SJSA1 (cell line): Measurements from ENCODE around the gene LRRC37B. TPM values are rescaled to one million over a fixed set of nuclear protein-coding genes. Genes with fewer than 3 reads are reported as not detected.
"Not testable (repeated sequence)": the region's sequence is repeated elsewhere in the genome, so short reads cannot be mapped to it uniquely, and the experiment has no call there.

Experiments
- DNase-seq, 2 experiments: peaks; one replicate each; pipeline ENCODE4 v3.0.0-alpha.2; 2015 to 2020; ENCODE audit warnings: low spot score in 2 of 2, low read depth in 1 of 2
- H3K27ac ChIP-seq: fragments of 250-450 bp; sonication (Bioruptor Pico); 2 replicates; pipeline ENCODE4 v1.5.1; 2020; ENCODE audit warnings: mild to moderate bottlenecking, moderate library complexity
- H3K27me3 ChIP-seq: fragments of 250-450 bp; sonication (Bioruptor Pico); replicated peaks from 2 replicates; pipeline ENCODE4 v1.5.1; 2020; ENCODE audit warnings: mild to moderate bottlenecking, moderate library complexity
- H3K36me3 ChIP-seq: fragments of 250-450 bp; sonication (Bioruptor Pico); 2 replicates; pipeline ENCODE4 v1.5.1; 2020; ENCODE audit warnings: mild to moderate bottlenecking
- H3K4me1 ChIP-seq: fragments of 250-450 bp; sonication (Bioruptor Pico); replicated peaks from 2 replicates; pipeline ENCODE4 v1.6.1; 2021; ENCODE audit warnings: mild to moderate bottlenecking
- H3K4me3 ChIP-seq: fragments of 250-450 bp; sonication (Bioruptor Pico); 2 replicates; pipeline ENCODE4 v1.5.1; 2020; ENCODE audit warnings: mild to moderate bottlenecking
- H3K9me3 ChIP-seq: fragments of 250-450 bp; sonication (Bioruptor Pico); replicated peaks from 2 replicates; pipeline ENCODE4 v1.5.1; 2020; ENCODE audit warnings: mild to moderate bottlenecking
- total RNA-seq: library from RNA; depleted of rRNA; stranded (reverse); fragments of >200 nt; shearing (Covaris generic); gene quantifications from 2 replicates; pipeline ENCODE4 v1.2.3, GENCODE V29; 2014

LRRC37B gene
- total RNA-seq, 1 experiment from 2014 or later, result 5.6 TPM

- not testable (repeated sequence) for DNase-seq, H3K9me3 ChIP-seq, H3K4me3 ChIP-seq, H3K36me3 ChIP-seq, H3K27me3 ChIP-seq, H3K4me1 ChIP-seq, H3K27ac ChIP-seq
These were observed 50.4 kb downstream of the LRRC37B start for GRCh38 chr17:32057460-32058105.

GRCh38 chr17:32060695-32061094, 53.5 kb downstream of the LRRC37B start:
- not testable (repeated sequence) for H3K4me3 ChIP-seq, H3K9me3 ChIP-seq, H3K4me1 ChIP-seq, DNase-seq, H3K27ac ChIP-seq, H3K27me3 ChIP-seq, H3K36me3 ChIP-seq

GRCh38 chr17:32061840-32062239, 54.7 kb downstream of the LRRC37B start:
- DNase-seq, H3K27me3 ChIP-seq, H3K27ac ChIP-seq, H3K36me3 ChIP-seq, H3K9me3 ChIP-seq, H3K4me1 ChIP-seq, H3K4me3 ChIP-seq: not testable (repeated sequence)

- not testable (repeated sequence) for H3K4me3 ChIP-seq, H3K36me3 ChIP-seq, H3K9me3 ChIP-seq, H3K27ac ChIP-seq, H3K27me3 ChIP-seq, H3K4me1 ChIP-seq
- peak; percentile 63 to 86 for DNase-seq
These were observed 56.9 kb downstream of the LRRC37B start for GRCh38 chr17:32064091-32064490.

GRCh38 chr17:32066123-32066680, 59.0 kb downstream of the LRRC37B start:
- H3K36me3 ChIP-seq, H3K27me3 ChIP-seq: not testable (repeated sequence)

GRCh38 chr17:32066863-32067642, 59.9 kb downstream of the LRRC37B start:
- H3K9me3 ChIP-seq, DNase-seq: not testable (repeated sequence)

More at GRCh38 chr17:32066123-32066680, 59.0 kb downstream of the LRRC37B start:
- not testable (repeated sequence) for H3K27ac ChIP-seq, H3K4me1 ChIP-seq, H3K4me3 ChIP-seq, H3K9me3 ChIP-seq, DNase-seq

GRCh38 chr17:32069067-32069466, 61.9 kb downstream of the LRRC37B start:
- not testable (repeated sequence) for H3K4me3 ChIP-seq, H3K9me3 ChIP-seq, H3K27me3 ChIP-seq, H3K36me3 ChIP-seq, H3K27ac ChIP-seq, DNase-seq, H3K4me1 ChIP-seq

More at GRCh38 chr17:32066863-32067642, 59.9 kb downstream of the LRRC37B start:
- H3K4me3 ChIP-seq, H3K27me3 ChIP-seq, H3K27ac ChIP-seq, H3K4me1 ChIP-seq, H3K36me3 ChIP-seq: not testable (repeated sequence)

- DNase-seq, result peak in 1 of 2 experiments; percentile 51
- H3K4me3 ChIP-seq, H3K27ac ChIP-seq, H3K36me3 ChIP-seq, H3K9me3 ChIP-seq, H3K27me3 ChIP-seq, H3K4me1 ChIP-seq: not testable (repeated sequence)
These were observed 64.8 kb downstream of the LRRC37B start for GRCh38 chr17:32071961-32072360.

GRCh38 chr17:32073131-32073530, 65.9 kb downstream of the LRRC37B start:
- not testable (repeated sequence) for H3K27ac ChIP-seq, DNase-seq

GRCh38 chr17:32079753-32080152, 72.6 kb downstream of the LRRC37B start:
- H3K4me1 ChIP-seq, H3K27me3 ChIP-seq, H3K36me3 ChIP-seq, H3K27ac ChIP-seq, DNase-seq, H3K4me3 ChIP-seq, H3K9me3 ChIP-seq: not testable (repeated sequence)

More at GRCh38 chr17:32073131-32073530, 65.9 kb downstream of the LRRC37B start:
- H3K36me3 ChIP-seq, H3K27me3 ChIP-seq, H3K4me3 ChIP-seq, H3K4me1 ChIP-seq, H3K9me3 ChIP-seq: not testable (repeated sequence)

GRCh38 chr17:32083550-32083979, 76.4 kb downstream of the LRRC37B start:
- H3K27ac ChIP-seq, DNase-seq, H3K27me3 ChIP-seq, H3K4me3 ChIP-seq, H3K4me1 ChIP-seq, H3K36me3 ChIP-seq, H3K9me3 ChIP-seq: not testable (repeated sequence)

GRCh38 chr17:32084003-32084941, 77.1 kb downstream of the LRRC37B start:
- H3K9me3 ChIP-seq, H3K4me1 ChIP-seq, H3K27ac ChIP-seq, H3K4me3 ChIP-seq, H3K27me3 ChIP-seq, DNase-seq, H3K36me3 ChIP-seq: not testable (repeated sequence)

GRCh38 chr17:32084942-32085829, 78.0 kb downstream of the LRRC37B start:
- not testable (repeated sequence) for H3K36me3 ChIP-seq, H3K9me3 ChIP-seq, H3K27ac ChIP-seq, H3K4me1 ChIP-seq, H3K27me3 ChIP-seq, DNase-seq, H3K4me3 ChIP-seq
